Osteoblast (primary cell): ENCODE measurements around the gene GABRB1. TPM values are rescaled to one million over a fixed set of nuclear protein-coding genes. Genes with fewer than 3 reads are reported as not detected.

ENCODE experiments used
- DNase-seq: peaks from one replicate; pipeline ENCODE4 v3.0.0; 2011; ENCODE audit warnings: low spot score, mixed read lengths; ENCODE audit not compliant: insufficient read length; ENCODE audit errors: missing footprints
- H2AFZ ChIP-seq: 2 replicates; pipeline ENCODE4 v1.6.0; 2011; ENCODE audit warnings: mild to moderate bottlenecking, low read length
- H3K27ac ChIP-seq: 2 replicates; pipeline ENCODE4 v1.5.1; 2011; ENCODE audit warnings: mild to moderate bottlenecking, low read depth, low read length, moderate library complexity
- H3K27me3 ChIP-seq: 2 replicates; pipeline ENCODE4 v1.6.0; 2012; ENCODE audit warnings: mild to moderate bottlenecking, control low read depth, inconsistent platforms, low read length, moderate library complexity; ENCODE audit not compliant: insufficient read depth
- H3K36me3 ChIP-seq: 2 replicates; pipeline ENCODE4 v1.5.1; 2011; ENCODE audit warnings: mild to moderate bottlenecking, low read length, control low read depth, moderate library complexity; ENCODE audit not compliant: insufficient read depth
- H3K4me1 ChIP-seq: 2 replicates; pipeline ENCODE4 v1.5.1; 2011; ENCODE audit warnings: mild to moderate bottlenecking, low read length, control low read depth, moderate library complexity; ENCODE audit not compliant: insufficient read depth
- H3K4me2 ChIP-seq: 2 replicates; pipeline ENCODE4 v1.6.0; 2011; ENCODE audit warnings: mild to moderate bottlenecking, low read length; ENCODE audit not compliant: insufficient read depth
- H3K4me3 ChIP-seq: fragments of 200-600 bp; sonication (generic); 3 replicates; pipeline ENCODE4 v1.5.1; 2012; ENCODE audit warnings: mild to moderate bottlenecking, low read length, inconsistent platforms; ENCODE audit not compliant: insufficient read depth
- H3K79me2 ChIP-seq: 2 replicates; pipeline ENCODE4 v1.6.0; 2012; ENCODE audit warnings: mild to moderate bottlenecking, low read length, control low read depth, inconsistent platforms; ENCODE audit not compliant: insufficient read depth
- H3K9me3 ChIP-seq: 2 replicates; pipeline ENCODE4 v1.5.1; 2011; ENCODE audit warnings: low read depth, low read length, control low read depth
- H4K20me1 ChIP-seq: 2 replicates; pipeline ENCODE4 v1.6.0; 2012; ENCODE audit warnings: mild to moderate bottlenecking, low read length, control low read depth; ENCODE audit not compliant: insufficient read depth
- total RNA-seq: library from RNA; depleted of rRNA; stranded (reverse); fragments of >200 nt; gene quantifications from 2 replicates; pipeline ENCODE4 v1.2.3, GENCODE V29; 2012
- TF ChIP-seq, protein P1 (sequence below): IDR thresholded peaks from 2 replicates; pipeline ENCODE4 v1.5.1; 2011; ENCODE audit warnings: mild to moderate bottlenecking, low read depth, low read length, moderate library complexity; ENCODE audit errors: extremely low read depth

GABRB1 gene
- total RNA-seq, 1 donor: not detected

DNA sequence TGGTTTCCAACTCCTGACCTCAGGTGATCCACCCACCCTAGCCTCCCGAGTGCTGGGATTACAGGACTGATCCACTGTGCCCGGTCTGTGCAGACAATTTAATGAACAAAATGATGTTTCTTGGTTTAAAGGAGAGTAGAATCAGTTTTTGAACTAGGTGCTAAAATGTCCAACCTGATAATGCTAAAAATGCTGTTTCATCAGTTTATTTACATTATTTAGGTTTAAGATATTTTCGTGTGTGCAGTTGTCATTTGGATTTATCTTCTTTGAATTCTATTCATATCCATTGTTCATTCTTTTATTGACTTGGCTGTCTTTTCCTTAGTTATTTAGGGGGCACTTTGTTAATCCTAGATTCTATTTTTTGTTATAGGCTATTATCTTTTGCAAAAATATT lies 18.0 kb upstream of the GABRB1 start:
- Histone ChIP-seq H3K27ac (no peak overlapping the region), H3K4me1 (peaks cover 13% of the 10 kb centered on the region), H3K79me2 (no peaks in the 10 kb centered on the region), H3K9me3 (no peaks in the 10 kb centered on the region), H3K27me3 (no peaks in the 10 kb centered on the region), H3K36me3 (no peaks in the 10 kb centered on the region), H3K4me2 (no peak overlapping the region), H4K20me1 (no peaks in the 10 kb centered on the region), H3K4me3 (no peak overlapping the region), H2AFZ (no peak overlapping the region)
- DNase-seq: no peak
- TF ChIP-seq, protein P1, sequence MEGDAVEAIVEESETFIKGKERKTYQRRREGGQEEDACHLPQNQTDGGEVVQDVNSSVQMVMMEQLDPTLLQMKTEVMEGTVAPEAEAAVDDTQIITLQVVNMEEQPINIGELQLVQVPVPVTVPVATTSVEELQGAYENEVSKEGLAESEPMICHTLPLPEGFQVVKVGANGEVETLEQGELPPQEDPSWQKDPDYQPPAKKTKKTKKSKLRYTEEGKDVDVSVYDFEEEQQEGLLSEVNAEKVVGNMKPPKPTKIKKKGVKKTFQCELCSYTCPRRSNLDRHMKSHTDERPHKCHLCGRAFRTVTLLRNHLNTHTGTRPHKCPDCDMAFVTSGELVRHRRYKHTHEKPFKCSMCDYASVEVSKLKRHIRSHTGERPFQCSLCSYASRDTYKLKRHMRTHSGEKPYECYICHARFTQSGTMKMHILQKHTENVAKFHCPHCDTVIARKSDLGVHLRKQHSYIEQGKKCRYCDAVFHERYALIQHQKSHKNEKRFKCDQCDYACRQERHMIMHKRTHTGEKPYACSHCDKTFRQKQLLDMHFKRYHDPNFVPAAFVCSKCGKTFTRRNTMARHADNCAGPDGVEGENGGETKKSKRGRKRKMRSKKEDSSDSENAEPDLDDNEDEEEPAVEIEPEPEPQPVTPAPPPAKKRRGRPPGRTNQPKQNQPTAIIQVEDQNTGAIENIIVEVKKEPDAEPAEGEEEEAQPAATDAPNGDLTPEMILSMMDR: no peak

DNA sequence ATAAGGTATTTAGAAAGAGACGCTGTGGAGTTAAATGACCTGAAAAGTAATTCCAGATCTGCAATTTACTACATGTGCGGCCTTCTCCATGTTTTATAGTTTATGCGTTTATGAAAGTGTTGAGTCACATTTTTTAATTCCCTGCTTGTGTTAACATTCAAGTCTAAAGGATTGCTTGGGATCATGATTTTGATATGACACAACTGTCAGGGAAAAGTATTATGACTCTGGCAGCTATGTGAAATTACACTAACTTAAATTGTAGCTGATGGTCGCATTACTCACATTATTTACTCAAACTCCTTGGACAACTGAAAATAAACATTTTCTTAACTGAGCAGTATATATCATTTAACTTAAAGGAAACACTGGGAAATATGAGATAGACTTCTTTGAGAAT lies 14.3 kb upstream of the GABRB1 start:
- DNase-seq: no peak
- Histone ChIP-seq H3K4me2 (no peak overlapping the region), H3K27ac (peak overlapping the region; percentile 41)

DNA sequence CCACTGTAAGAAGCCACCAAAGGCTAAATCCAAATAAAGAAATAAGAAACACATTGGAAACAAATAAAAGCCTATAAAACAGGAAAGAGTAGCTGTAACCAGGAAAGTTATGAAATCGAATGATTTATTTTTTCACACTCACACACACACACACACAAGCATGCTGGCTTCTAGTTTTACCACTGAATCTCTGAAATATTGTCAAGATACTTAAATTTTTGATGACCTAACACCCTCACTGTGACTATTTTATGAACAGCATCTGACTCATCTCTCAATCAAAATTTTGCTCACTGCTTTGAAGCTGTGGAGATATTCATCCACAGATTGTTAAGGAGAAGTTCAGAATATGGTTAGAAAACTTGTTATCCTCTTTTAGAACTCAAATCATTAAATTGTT lies 13.9 kb upstream of the GABRB1 start:
- peaks cover 15% of the 10 kb centered on the region for H3K4me1 ChIP-seq
- H3K36me3 ChIP-seq: no peaks in the 10 kb centered on the region
- no peak overlapping the region for H3K4me2 ChIP-seq
- no peak overlapping the region for H3K4me3 ChIP-seq
- H4K20me1 ChIP-seq: no peaks in the 10 kb centered on the region
- no peaks in the 10 kb centered on the region for H3K9me3 ChIP-seq
- no peak overlapping the region for H2AFZ ChIP-seq
- TF ChIP-seq, protein P1: no peak
- H3K79me2 ChIP-seq: no peaks in the 10 kb centered on the region
- H3K27ac ChIP-seq: peak overlapping the region; percentile 41
- DNase-seq: no peak
- H3K27me3 ChIP-seq: peaks cover 1% of the 10 kb centered on the region

More for the DNA sequence above, 14.3 kb upstream of the GABRB1 start:
- H3K79me2 ChIP-seq: no peaks in the 10 kb centered on the region
- H3K4me3 ChIP-seq: no peak overlapping the region
- TF ChIP-seq, protein P1: no peak
- H3K27me3 ChIP-seq: no peaks in the 10 kb centered on the region
- no peak overlapping the region for H2AFZ ChIP-seq
- peaks cover 15% of the 10 kb centered on the region for H3K4me1 ChIP-seq
- H3K9me3 ChIP-seq: no peaks in the 10 kb centered on the region
- no peaks in the 10 kb centered on the region for H3K36me3 ChIP-seq
- H4K20me1 ChIP-seq: no peaks in the 10 kb centered on the region

DNA sequence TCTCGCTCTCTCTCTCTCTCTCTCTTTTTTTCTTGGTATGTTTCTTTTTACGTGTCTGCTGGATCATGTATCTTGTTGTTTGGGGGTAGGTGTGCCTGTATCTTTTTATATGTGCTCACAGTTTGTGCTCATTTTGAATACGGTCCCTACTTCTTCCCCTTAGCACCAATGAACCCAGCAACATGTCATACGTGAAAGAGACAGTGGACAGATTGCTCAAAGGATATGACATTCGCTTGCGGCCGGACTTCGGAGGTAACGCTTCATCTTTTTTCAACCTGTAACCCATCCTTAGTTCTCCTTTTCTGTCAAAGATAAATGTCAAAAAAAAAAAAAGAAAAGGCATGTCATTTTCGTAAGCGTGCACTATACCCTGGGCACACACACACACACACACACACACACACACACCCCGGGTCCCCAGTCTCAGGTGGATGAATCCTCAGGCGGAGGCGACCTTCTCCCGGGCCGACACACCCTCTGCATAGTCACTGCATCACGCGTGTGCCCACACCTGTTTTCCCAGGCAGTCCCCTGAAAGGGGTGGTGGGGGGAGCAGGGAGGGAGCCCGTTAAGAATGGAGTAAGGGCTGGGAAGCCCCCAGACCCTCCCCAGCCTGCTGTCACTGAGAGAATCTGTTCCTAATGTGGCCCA lies 511 bp downstream of the GABRB1 start:
- Histone ChIP-seq H3K4me2 (peak overlapping the region; percentile 93), H3K4me1 (peaks cover 13% of the 10 kb centered on the region), H3K27me3 (peaks cover 19% of the 10 kb centered on the region), H2AFZ (peak overlapping the region; percentile 82), H4K20me1 (no peaks in the 10 kb centered on the region), H3K27ac (no peak overlapping the region), H3K36me3 (no peaks in the 10 kb centered on the region), H3K9me3 (no peaks in the 10 kb centered on the region), H3K4me3 (peak overlapping the region; percentile 73), H3K79me2 (no peaks in the 10 kb centered on the region)
- TF ChIP-seq, protein P1: no peak
- DNase-seq: no peak
